ENCODE data around the gene RPRD2. TPM values are rescaled to one million over a fixed set of nuclear protein-coding genes. Genes with fewer than 3 reads are reported as not detected.
"Not testable (repeated sequence)": the region's sequence is repeated elsewhere in the genome, so short reads cannot be mapped to it uniquely, and the experiment has no call there.

Gene RPRD2
- polyA plus RNA-seq, 12 donors, result 25.9 to 181 (median 27.8) TPM

- no peak for DNase-seq
Measured at GRCh38 chr1:150385537-150386445, 21.8 kb downstream of the RPRD2 start.

GRCh38 chr1:150386592-150386991 lies 22.6 kb downstream of the RPRD2 start:
- no peak for DNase-seq

GRCh38 chr1:150387200-150387599 lies 23.3 kb downstream of the RPRD2 start:
- DNase-seq, result no peak

GRCh38 chr1:150388241-150388640 lies 24.3 kb downstream of the RPRD2 start:
- no peak for DNase-seq

- DNase-seq, result no peak
Measured at GRCh38 chr1:150389650-150390049, 25.7 kb downstream of the RPRD2 start.

GRCh38 chr1:150392627-150393026 lies 28.7 kb downstream of the RPRD2 start:
- no peak for DNase-seq

- not testable (repeated sequence) for DNase-seq
Measured at GRCh38 chr1:150395115-150395514, 31.2 kb downstream of the RPRD2 start.

GRCh38 chr1:150397392-150398032 lies 33.6 kb downstream of the RPRD2 start:
- no peak for DNase-seq

- no peak for DNase-seq
Measured at GRCh38 chr1:150404465-150404864, 40.5 kb downstream of the RPRD2 start.

GRCh38 chr1:150405660-150406059 lies 41.7 kb downstream of the RPRD2 start:
- no peak for DNase-seq

GRCh38 chr1:150406483-150406882 lies 42.5 kb downstream of the RPRD2 start:
- DNase-seq, result no peak

GRCh38 chr1:150407330-150407729 lies 43.4 kb downstream of the RPRD2 start:
- no peak for DNase-seq

GRCh38 chr1:150408800-150409199 lies 44.9 kb downstream of the RPRD2 start:
- no peak for DNase-seq

- DNase-seq, result no peak
Measured at GRCh38 chr1:150409504-150410362, 45.8 kb downstream of the RPRD2 start.

GRCh38 chr1:150410582-150411101 lies 46.7 kb downstream of the RPRD2 start:
- DNase-seq, result no peak

- DNase-seq, result no peak
Measured at GRCh38 chr1:150414592-150414991, 50.6 kb downstream of the RPRD2 start.

- DNase-seq, result no peak
Measured at GRCh38 chr1:150415800-150416199, 51.9 kb downstream of the RPRD2 start.

- DNase-seq, result no peak
Measured at GRCh38 chr1:150420560-150421265, 56.8 kb downstream of the RPRD2 start.

GRCh38 chr1:150422541-150422940 lies 58.6 kb downstream of the RPRD2 start:
- no peak for DNase-seq

- DNase-seq, result no peak
Measured at GRCh38 chr1:150429805-150430204, 65.9 kb downstream of the RPRD2 start.

GRCh38 chr1:150441121-150441520 lies 77.2 kb downstream of the RPRD2 start:
- DNase-seq, result no peak

Data from muscle of arm (tissue), 12 donors.